ENCODE results near the gene TACSTD2.
"Not testable (repeated sequence)": the region's sequence is repeated elsewhere in the genome, so short reads cannot be mapped to it uniquely, and the experiment has no call there.

Gene TACSTD2

GRCh38 chr1:58555393-58555792 is 21.7 kb downstream of the TACSTD2 start:
- no peak for DNase-seq

- no peak for DNase-seq
These were observed 25.6 kb downstream of the TACSTD2 start for GRCh38 chr1:58551186-58552140.

- not testable (repeated sequence) for DNase-seq
These were observed 27.8 kb downstream of the TACSTD2 start for GRCh38 chr1:58549291-58549690.

GRCh38 chr1:58548371-58548770 is 28.7 kb downstream of the TACSTD2 start:
- no peak for DNase-seq

- peak; percentile 97 for DNase-seq
These were observed 30.3 kb downstream of the TACSTD2 start, which contains the start of gene OMA1 for GRCh38 chr1:58546520-58547308. Gene OMA1, minus strand, starts transcription at chr1:58546726. Its CDS starts 7,432 bp downstream, at chr1:58539294.

GRCh38 chr1:58545591-58546519 is 31.2 kb downstream of the TACSTD2 start:
- DNase-seq, result peak; percentile 67

GRCh38 chr1:58543260-58543659 is 33.8 kb downstream of the TACSTD2 start:
- no peak for DNase-seq

GRCh38 chr1:58539553-58539952 is 37.5 kb downstream of the TACSTD2 start:
- DNase-seq, result no peak

- DNase-seq, result no peak
These were observed 38.2 kb downstream of the TACSTD2 start for GRCh38 chr1:58538821-58539220.

- not testable (repeated sequence) for DNase-seq
These were observed 45.2 kb downstream of the TACSTD2 start for GRCh38 chr1:58531842-58532241.

- DNase-seq, result no peak
These were observed 47.8 kb downstream of the TACSTD2 start for GRCh38 chr1:58529284-58529683.

- no peak for DNase-seq
These were observed 48.5 kb downstream of the TACSTD2 start for GRCh38 chr1:58528518-58528917.
